ENCODE measurements around the gene FGF2. TPM values are rescaled to one million over a fixed set of nuclear protein-coding genes. Genes with fewer than 3 reads are reported as not detected.

Gene FGF2
- total RNA-seq, 1 experiment from 2014 or later: 99.0 TPM

DNA sequence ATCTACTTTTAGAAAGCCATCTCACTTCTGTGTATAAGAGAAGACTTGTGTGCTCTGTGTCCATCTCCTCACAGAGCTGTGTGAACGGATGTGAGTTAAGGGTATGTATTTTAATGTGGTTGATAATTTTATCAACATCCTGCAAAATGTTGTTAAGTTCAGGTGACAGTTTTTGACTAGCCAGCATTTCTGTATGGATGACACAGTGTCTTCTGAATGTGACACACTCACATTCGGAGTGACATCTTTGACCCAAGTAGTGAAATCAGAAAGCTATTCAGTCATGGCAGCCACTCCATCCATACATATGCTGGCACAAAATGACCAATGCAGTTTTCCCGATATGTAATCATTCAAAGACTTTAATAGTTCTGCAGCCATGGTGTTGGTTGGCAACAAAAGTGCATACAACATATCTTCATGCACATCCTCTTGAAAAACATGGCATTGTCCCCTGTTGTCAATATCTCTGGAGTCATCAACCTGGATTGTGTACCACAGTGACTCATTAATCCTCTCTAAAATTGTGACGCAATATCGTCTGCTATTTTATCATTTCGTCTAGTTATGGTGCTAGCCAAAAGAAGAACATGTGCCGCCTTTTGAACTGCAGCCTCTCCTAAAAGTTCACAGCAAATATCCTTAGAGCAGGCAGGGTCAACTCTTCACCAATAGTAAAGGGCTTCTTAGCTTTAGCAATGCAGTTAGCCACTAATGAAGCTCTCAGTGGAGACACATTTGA, 6.8 kb upstream of the FGF2 start:
- H3K27ac ChIP-seq (ENCODE audit: insufficient read length, low read depth, low read length): no peak overlapping the region
- no peak overlapping the region for H2AFZ ChIP-seq (ENCODE audit: low read length)
- H4K91ac ChIP-seq (ENCODE audit: insufficient read length, low read depth, low read length): no peak overlapping the region
- no peak for DNase-seq
- no peak overlapping the region for H3K9ac ChIP-seq (ENCODE audit: extremely low read depth, insufficient read length, low read length)
- H2BK5ac ChIP-seq (ENCODE audit: insufficient read length, low read length): no peak overlapping the region
- H2BK120ac ChIP-seq (ENCODE audit: low read depth, low read length, poor library complexity, severe bottlenecking): no peak overlapping the region
- H3K4me1 ChIP-seq (ENCODE audit: insufficient read depth, low read length): no peaks in the 10 kb centered on the region; the same call in 1 of the 2 replicates
- TF ChIP-seq, protein P1, sequence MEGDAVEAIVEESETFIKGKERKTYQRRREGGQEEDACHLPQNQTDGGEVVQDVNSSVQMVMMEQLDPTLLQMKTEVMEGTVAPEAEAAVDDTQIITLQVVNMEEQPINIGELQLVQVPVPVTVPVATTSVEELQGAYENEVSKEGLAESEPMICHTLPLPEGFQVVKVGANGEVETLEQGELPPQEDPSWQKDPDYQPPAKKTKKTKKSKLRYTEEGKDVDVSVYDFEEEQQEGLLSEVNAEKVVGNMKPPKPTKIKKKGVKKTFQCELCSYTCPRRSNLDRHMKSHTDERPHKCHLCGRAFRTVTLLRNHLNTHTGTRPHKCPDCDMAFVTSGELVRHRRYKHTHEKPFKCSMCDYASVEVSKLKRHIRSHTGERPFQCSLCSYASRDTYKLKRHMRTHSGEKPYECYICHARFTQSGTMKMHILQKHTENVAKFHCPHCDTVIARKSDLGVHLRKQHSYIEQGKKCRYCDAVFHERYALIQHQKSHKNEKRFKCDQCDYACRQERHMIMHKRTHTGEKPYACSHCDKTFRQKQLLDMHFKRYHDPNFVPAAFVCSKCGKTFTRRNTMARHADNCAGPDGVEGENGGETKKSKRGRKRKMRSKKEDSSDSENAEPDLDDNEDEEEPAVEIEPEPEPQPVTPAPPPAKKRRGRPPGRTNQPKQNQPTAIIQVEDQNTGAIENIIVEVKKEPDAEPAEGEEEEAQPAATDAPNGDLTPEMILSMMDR (conservative IDR thresholded peaks at IDR 0.05): no peak
- no peak overlapping the region for H3T11ph ChIP-seq (ENCODE audit: low read length)
- no peaks in the 10 kb centered on the region for H3K27me3 Mint-ChIP-seq (ENCODE audit: low read depth)
- no peak overlapping the region for H2BK15ac ChIP-seq (ENCODE audit: low read depth, low read length)
- H2BK20ac ChIP-seq (ENCODE audit: low read depth, low read length, poor library complexity, severe bottlenecking): no peak overlapping the region
- no peak overlapping the region for H3K27ac Mint-ChIP-seq
- no peaks in the 10 kb centered on the region for H3K9me3 ChIP-seq (ENCODE audit: control insufficient read depth, low read depth, low read length)
- H2AK5ac ChIP-seq (ENCODE audit: insufficient read length, low read length): no peak overlapping the region
- H4K20me1 ChIP-seq (ENCODE audit: control insufficient read depth, insufficient read depth, insufficient read length): no peaks in the 10 kb centered on the region
- no peaks in the 10 kb centered on the region for H3K27me3 ChIP-seq (ENCODE audit: insufficient read depth, low read length)
- H3K9me3 Mint-ChIP-seq: no peaks in the 10 kb centered on the region
- H4K8ac ChIP-seq (replicated peaks; ENCODE audit: insufficient read length, low read depth, low read length): no peak overlapping the region
- no peak overlapping the region for H3K4me3 Mint-ChIP-seq
- no peak overlapping the region for H3K23ac ChIP-seq (ENCODE audit: insufficient read length, low read depth, low read length)
- H3K14ac ChIP-seq (ENCODE audit: insufficient read depth, low read length): no peak overlapping the region
- no peak overlapping the region for H3K18ac ChIP-seq (ENCODE audit: insufficient read length, low read depth, low read length)
- H3K79me2 ChIP-seq (ENCODE audit: insufficient read depth, low read length): no peaks in the 10 kb centered on the region; the same call in 1 of the 2 replicates
- H4K5ac ChIP-seq (ENCODE audit: insufficient read length, low read depth, low read length): no peak overlapping the region
- no peak overlapping the region for H3K4ac ChIP-seq (ENCODE audit: low read depth, low read length)
- peaks cover 20 to 27% of the 10 kb centered on the region in 2 experiments for H3K4me1 Mint-ChIP-seq
- no peaks in the 10 kb centered on the region; a peak in 1 of 7 replicates for H3K36me3 Mint-ChIP-seq (ENCODE audit: insufficient read depth in 1 of 3, low read depth in 3 of 3)
- no peak overlapping the region for H2BK12ac ChIP-seq (ENCODE audit: insufficient read length, low read depth, low read length)
- H3K56ac ChIP-seq (ENCODE audit: insufficient read length, low read depth, low read length): no peak overlapping the region
- no peaks in the 10 kb centered on the region for H3K79me1 ChIP-seq (ENCODE audit: insufficient read depth, low read depth, low read length, poor library complexity, severe bottlenecking)
- H3K23me2 ChIP-seq (ENCODE audit: insufficient read length, low read depth, low read length, poor library complexity, severe bottlenecking): no peaks in the 10 kb centered on the region
- WGBS (ENCODE audit: extremely low coverage, insufficient read length, low lambda C conversion rate): no CpG with 5 or more reads among the region's 7 CpGs
- no peak overlapping the region for H3K4me2 ChIP-seq (ENCODE audit: insufficient read depth, insufficient read length, low read length)

Measured in H9 (cell line).